Hair follicle dermal papilla cell (primary cell): ENCODE data around the gene NMUR1. TPM values are rescaled to one million over a fixed set of nuclear protein-coding genes. Genes with fewer than 3 reads are reported as not detected.

Experiments
- small RNA-seq: library from RNA; depleted of rRNA; stranded (forward); fragments of <200 nt; gene quantifications from one replicate; pipeline ENCODE3, GENCODE V24; 2012
- total RNA-seq: library from RNA; depleted of rRNA; stranded (reverse); fragments of >200 nt; gene quantifications from 2 replicates; pipeline ENCODE4 v1.2.3, GENCODE V29; 2012

NMUR1 gene
- under 0.01 TPM in 1 of 2 replicates, not detected in the other for total RNA-seq

GRCh38 chr2:231530099-231531011 lies at the start of gene NMUR1:
Gene NMUR1, minus strand, starts transcription at chr2:231530445. Its CDS starts 84 bp downstream, at chr2:231530361.

Small RNAs within 50 kb of the gene (small RNA-seq; reads per million reads assigned to genes)
- 2.4 reads per million, percentile 54 among the genes with 10 or more reads in this experiment for gene RNU2-22P

Other genes starting within 250 kb of the NMUR1 start
- gene B3GNT7, start 134.7 kb downstream of the NMUR1 start, total RNA-seq, result 0.12 and 0.65 TPM in 2 replicates
- 95.8 and 100 TPM in 2 replicates for gene NCL, start 66.0 kb downstream of the NMUR1 start, total RNA-seq
- not detected in 2 replicates for gene TEX44, start 62.4 kb upstream of the NMUR1 start, total RNA-seq
- 371 and 477 TPM in 2 replicates for gene PTMA, start 178.1 kb upstream of the NMUR1 start, total RNA-seq